Measurements from ENCODE around the gene APPL2.
"Not testable (repeated sequence)": the region's sequence is repeated elsewhere in the genome, so short reads cannot be mapped to it uniquely, and the experiment has no call there.

Gene APPL2

DNA sequence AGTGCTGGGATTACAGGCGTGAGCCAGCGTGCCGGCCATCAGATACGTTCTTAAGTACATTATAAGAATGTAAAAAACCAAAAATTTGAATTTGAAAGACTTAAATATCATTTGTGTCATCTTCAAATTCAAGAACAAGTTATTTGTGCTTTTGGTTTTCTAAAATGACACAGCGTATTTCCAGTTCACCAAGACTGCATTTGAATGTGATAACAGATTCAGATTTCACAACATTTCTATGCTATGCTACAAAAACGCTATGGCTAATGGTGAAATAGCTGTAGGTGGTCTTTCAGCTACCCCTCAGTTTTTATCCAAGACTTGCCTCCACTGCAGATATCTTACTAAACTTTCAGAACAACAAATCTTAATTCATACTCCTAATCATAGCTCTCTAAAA is 46.7 kb downstream of the APPL2 start:
- no peak for DNase-seq

DNA sequence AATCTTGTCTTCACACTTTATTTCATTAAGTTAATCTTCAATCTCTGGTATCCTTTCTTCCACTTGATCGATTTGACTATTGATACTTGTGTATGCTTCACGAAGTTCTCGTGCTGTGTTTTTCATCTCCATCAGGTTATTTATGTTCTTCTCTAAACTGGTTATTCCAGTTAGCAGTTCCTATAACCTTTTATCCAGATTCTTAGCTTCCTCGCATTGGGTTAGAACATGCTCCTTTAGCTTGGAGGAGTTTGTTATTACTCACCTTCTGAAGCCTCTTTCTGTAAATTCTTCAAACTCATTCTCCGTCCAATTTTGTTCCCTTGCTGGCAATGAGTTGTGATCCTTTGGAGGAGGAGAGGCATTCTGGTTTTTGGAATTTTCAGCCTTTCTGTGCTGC is 52.0 kb downstream of the APPL2 start:
- not testable (repeated sequence) for DNase-seq

DNA sequence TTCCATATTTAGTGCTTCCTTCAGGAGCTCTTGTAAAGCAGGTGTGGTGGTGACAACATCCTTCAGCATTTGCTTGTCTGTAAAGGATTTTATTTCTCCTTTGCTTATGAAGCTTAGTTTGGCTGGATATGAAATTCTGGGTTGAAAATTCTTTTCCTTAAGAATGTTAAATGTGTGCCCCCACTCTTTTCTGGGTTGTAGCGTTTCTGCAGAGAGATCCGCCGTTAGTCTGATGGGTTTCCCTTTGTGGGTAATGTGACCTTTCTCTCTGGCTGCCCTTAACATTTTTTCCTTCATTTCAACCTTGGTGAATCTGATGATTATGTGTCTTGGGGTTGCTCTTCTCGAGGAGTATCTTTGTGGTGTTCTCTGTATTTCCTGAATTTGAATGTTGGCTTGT is 52.6 kb downstream of the APPL2 start:
- DNase-seq: not testable (repeated sequence)

DNA sequence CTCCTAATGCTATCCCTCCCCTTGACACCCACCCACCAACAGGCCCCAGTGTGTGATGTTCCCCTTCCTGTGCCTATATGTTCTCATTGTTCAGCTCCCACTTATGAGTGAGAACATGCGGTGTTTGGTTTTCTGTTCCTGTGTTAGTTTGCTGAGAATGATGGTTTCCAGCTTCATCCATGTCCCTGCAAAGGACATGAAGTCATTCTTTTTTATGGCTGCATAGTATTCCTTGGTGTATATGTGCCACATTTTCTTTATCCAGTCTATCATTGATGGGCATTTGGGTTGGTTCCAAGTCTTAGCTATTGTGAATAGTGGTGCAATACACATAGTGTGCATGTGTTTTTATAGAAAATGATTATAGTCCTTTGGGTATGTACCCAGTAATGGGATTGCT is 56.9 kb downstream of the APPL2 start:
- not testable (repeated sequence) for DNase-seq

DNA sequence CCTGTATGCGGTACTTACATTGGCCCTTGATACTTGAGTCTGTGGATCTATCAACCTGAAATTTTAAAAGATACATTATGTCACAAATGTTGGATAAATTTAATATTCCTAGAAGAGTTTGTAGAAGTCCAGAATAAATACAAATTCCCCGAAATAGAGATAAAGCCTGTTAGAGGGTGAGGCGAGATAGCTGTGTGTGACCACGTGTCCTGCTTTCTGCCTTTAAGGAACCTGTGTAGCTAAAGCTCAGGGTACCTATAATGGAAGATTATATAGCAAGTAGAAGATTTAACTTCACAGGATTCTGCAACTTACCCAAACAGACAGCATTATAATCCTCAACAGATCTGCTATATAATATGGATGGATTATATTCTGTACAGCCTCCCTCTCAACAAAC is 58.8 kb downstream of the APPL2 start:
- no peak for DNase-seq

DNA sequence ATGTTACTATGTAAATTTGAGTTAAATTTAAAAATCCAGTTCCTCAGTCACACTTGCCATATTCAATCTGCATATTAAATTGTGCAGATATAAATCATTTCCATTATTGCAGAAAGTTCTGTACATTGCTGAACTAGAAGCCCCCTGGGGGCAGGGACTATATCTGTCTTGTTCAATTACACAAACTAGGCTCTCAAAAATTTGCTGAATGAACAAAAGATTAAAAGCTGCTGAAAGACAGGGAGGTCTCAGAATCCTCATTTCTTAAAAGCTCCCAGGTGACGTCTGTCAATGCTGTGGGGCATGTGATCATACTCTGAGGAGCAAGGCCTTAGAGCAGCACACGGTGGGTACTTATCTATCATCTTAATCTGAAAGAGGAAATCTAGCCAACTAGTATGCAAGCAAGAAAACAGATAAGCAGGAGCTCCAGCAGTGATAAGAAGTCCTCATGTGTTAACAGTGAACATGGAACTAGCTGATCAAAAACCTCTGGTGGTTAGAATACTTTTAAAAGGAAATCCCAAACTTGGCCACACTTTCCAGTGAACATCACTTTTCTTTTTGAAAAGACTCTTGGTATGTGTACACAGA is 60.5 kb downstream of the APPL2 start:
- DNase-seq: no peak

DNA sequence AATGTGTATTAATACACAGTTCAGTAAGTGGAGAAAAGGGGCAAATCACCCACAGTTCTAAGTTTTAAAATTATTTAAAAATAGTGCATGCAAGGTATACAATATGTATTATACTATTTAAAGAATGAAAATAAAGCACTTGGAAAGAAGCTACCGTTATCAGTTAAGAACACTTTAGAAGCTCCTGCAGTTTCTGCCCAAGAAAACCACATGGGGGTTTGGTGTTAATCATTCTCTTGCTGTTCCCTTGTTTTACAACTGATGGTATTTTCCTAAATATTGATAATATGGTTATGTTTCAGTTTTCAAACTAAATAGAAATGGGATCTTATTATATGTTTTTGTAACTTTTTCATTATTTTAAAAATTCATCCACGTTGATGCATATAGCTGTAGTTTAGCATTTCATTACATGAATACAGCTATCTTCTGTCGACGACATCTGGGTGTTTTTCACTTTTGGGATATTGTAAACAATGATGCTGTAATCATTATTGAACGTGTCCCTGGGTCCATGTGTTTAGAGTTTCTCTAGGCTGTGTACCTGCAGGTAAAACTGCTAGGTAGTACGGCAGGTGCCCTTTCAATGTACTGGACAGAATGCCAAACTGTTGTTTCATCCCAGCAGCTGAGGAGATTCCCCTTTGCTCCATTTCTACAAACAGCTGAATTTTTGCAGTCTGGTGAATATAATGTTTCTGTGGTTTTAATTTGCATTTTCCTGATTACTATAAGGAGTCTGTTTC is 64.1 kb downstream of the APPL2 start:
- DNase-seq: no peak

DNA sequence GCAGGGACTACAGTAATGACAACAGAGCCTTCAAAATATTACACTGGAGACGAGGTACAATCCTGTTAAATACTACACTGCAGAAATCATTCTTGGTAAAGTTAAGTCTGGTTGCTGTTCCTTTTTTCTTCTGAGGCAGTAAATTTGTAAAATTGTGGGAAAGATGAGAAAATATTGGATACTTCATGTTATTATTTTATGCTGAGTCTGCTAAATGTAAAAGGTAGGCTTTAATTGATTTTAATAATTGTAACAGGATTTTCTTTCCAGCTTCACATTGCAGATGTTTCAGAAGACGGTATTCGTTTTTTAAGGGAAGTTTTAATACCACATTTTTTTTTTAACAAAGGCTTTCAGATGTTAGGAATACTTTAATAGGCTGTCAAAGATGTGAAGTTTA is 65.8 kb downstream of the APPL2 start:
- DNase-seq: no peak

DNA sequence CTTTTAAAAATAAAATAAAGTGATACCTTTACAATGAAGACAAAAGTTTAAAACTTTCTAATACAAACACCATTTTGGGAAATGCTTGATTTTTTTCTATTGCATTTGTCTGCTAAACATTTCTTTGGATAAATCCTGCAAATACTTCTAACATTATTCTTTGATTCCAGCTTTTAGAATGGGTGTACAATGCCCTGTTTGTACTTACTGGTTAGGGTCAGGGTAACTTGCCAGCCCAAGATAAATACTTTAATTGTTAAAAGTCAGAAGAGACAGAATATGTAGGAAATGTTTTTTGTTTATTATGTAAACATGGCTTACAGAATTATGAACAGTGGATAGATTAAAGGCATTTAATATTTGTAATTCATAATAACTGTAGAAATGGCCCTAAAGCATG is 68.0 kb downstream of the APPL2 start:
- no peak for DNase-seq

DNA sequence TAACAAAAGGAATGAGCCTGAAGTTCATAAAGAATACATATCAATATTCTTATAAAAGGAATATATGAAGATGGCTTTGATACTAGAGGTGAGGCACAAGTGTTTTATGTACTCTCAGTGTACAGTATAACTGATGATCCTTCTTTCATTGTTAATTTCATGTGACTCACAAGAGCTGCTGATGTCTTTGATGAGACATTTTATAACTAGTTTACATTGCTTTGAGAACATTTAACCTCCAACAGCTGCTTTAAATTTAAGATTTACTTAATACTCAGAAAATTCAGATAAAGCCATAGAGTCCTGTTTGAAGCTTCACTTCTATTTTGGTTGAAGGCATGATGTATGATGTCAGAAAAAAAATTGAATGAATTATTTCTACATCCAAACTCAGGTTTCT is 68.6 kb downstream of the APPL2 start:
- DNase-seq: no peak

DNA sequence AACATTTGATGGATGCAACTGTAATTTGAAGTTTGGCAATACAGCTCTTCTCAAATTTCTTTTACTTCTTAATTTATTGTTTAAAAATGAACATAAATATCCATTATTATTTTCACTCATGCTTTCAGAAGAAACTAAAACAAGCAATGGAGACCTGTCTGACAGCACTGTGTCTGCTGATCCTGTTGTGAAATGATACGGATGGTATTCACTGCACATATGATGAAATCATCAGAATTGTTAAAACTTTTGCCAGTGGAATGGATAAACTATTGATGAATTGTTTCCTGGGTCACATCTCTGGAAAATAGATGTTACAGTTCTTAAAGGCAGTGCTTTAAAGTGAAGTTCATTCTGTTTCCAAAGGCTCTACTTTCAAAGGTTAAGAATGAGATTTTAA is 69.2 kb downstream of the APPL2 start:
- DNase-seq: no peak

DNA sequence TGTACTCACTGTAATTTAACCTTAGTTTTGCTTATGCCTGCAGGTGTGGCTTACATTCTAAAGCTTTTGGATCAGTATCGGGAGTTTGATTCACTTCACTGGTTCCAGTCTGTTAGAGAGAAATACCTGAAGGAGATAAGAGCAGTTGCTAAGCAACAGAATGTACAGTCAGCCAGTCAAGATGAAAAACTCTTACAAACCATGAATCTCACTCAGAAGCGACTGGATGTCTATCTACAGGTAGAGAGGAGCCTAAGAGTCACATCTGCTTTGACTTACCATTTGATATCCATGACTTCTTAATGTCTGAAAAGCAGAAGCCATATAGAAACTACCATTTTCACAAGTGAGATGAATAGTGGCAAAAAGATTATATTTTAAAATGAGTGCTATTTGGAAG is 71.9 kb downstream of the APPL2 start:
- DNase-seq: no peak

DNA sequence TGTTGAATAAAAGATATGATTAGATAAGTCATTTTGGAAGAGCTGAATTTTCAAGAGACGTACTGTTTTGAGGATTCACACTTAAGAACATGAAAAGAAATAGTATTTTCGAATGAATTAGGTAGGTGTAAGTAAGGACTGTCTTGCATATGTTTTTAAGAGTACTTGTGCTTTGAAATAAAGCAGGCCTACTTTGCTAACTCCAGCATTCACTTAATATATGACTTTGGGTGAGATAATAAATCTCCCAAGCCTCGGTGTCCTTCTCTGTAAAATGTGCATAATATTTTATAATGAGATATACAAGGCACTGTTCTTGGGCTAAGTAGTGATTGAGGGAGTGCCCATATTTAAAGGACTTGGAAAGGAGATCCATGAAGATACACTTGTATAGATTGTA is 73.8 kb downstream of the APPL2 start:
- no peak for DNase-seq

DNA sequence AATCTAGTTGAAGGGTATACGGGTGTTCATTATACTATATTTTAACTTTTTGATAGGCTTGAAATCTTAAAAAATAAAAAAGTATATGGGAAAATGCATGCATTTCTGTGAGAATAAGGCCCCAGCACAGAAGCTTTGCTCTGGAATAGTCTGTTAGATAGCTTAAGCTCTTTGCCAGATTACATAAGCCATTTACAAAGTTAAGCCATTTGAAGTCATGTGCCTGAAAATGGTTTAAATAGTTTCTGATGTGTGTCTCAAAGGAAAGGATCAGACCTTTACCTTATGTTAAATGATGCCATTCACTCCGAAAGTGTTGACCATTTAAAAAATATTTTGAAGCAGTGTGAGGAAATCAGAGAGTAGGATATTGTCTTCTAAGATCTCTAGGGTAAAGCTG is 77.1 kb downstream of the APPL2 start:
- no peak for DNase-seq

DNA sequence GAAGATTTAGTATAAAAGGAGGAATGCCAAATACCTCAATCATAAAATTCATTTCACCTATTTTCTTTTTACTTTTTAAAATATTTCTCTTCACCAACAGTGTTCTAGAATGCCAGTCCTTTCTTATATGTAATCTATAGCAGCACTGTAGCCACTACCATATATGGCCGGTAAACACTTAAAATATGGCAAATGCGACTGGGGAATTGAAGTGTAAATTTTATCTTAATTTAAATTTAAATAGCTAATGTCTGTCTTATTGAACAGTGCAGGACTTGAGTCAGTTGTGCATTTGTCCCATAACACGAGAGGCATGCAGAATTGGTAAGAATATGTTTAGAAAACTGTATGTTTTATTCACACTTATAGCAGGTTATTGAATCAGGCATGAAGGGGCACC is 78.4 kb downstream of the APPL2 start:
- DNase-seq: no peak

DNA sequence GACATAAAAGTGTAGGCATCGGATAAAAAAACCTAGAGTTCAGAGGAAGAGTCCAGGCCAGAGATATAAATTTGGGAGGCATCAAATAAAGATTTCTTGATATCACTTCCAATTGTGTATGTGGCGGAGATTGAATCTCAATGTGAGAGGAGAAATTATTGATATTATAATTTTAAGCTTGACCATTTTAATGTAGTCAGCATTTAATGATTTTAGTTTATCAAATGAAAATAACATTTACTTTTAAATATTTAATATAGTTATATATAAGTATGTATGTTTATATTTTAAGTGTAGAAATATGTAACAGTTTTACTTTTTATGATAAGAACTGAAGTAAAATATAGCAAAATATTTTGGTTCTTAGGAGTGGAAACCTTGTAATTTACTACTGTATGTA is 79.7 kb downstream of the APPL2 start:
- DNase-seq: no peak

DNA sequence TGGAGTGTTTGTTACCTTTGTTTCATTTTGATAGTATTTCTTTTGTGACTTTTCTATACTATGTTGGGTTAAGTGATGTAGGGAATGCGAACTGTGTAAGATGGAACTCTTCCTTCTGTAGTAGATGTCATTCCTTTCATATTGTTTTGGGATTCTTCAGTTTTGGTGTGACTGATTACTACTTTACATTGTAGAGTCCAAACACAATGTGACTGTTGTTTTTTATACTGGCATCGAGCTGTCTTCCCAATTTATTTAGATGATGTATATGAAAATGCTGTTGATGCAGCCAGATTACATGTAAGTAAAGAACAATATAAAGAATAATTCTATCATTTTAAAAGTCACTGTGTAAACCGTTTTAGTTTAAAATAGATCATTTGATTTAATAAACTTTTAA is 93.7 kb downstream of the APPL2 start:
- DNase-seq: no peak

DNA sequence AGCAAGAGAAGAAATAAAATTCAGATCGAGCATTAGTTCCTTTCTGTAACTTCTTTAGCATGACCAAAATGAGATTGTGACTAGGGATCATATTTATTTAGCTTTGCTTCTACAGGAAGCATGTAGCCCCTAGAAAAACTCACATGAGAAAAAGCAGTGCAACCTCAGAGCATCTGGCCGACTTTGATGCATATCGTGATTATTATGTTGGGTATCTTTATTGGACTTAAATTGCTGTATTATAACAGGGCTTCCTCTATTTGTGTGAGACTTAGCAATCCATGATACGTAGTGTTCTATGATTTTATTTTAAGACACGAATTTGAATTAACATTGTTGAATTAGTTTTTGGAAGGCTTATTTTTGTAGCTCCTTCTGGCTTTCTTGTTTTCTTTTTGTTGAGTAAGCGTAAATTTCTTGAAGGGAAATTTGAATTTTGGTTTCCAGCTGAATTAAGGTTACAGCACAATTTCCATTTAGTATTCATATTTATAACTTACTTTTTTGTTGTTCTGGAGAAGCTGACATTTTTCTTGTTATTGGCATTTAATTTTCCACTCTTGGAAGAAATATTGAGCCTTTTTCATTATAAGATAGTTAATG is 94.6 kb downstream of the APPL2 start:
- DNase-seq: no peak

DNA sequence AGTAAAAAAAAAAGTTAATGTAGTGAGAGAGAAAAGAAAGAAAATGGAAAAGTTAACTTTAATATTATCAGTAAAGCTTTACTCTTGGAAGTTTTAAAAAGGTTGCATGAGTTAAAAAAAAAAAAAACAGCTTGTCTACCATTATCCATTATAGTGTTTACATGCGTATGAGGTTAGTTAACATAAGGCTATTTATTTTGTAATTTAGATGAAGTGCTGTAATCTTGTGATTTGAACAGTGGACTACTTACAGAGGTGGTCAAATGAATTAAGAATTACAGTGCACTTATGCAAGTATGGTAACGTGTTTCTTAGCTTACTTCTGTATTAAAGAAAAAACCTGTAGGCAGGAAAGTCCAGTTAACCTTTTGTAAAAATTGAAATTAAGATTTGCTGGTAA is 97.7 kb downstream of the APPL2 start:
- no peak for DNase-seq
